ENCODE measurements around the gene ZAR1.

ZAR1 gene

DNA sequence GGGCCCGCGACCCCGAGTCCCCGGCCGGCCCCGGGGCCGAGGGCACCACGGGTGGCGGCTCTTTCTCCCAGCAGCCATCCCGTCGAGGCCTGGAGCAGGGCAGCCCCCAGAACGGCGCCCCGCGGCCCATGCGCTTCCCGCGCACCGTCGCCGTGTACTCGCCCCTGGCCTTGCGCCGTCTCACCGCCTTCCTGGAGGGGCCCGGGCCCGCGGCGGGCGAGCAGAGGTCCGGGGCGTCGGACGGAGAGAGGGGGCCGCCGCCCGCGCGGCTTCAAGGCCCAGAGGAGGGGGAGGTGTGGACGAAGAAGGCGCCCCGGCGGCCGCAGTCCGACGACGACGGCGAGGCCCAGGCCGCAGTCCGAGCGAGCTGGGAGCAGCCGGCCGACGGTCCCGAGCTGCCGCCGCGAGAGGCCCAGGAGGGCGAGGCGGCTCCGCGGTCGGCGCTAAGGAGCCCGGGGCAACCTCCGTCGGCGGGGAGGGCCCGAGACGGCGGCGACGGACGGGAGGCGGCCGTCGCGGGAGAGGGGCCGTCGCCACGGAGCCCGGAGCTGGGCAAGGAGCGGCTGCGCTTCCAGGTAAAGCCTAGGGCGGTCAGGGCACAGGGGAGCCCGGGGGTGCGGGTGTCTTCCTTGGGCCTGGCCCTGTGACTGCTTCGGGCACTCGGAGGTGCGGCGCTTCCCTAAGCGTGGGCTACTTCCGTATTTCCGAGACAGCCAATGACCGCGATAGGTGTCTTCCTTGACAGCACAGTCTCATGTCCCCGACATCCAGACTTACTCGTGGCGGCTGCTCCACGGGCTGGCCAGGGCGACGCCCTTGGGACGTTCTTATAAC, 845 bp downstream of the ZAR1 start:
- no peak for DNase-seq (ENCODE audit: low spot score)

DNA sequence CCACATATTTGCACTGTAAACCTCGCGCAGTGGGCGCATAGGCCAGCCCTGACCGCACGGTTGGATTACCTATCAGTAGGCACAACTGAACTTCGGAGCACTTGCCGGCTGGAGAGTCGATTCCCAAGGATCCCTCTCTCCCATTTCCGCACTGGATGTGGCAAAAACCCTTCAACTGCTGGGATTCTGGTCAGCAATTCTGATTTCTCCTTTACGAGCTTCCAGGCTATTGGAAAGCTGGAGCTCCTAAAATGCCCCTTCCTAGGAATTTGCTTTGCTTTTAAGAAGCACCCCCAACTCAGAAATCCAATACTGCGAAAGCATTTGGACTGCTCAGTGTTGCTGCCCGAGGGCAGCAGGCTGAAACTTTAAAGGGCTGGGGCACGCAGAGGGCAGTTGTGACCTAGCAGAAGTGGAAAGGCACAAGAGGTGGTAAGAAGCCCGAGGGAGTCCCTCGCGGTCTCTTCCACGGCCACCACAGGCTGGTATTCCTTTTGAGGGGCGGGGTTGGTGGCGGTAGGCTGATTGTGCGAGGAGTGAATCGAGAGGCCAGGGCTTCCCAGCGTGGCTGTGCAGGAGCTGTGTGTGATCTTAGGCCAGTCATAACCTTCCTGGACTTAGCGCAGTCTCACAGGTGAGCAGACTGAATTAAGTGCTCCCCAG, 1.6 kb downstream of the ZAR1 start:
- DNase-seq (ENCODE audit: low spot score): no peak

DNA sequence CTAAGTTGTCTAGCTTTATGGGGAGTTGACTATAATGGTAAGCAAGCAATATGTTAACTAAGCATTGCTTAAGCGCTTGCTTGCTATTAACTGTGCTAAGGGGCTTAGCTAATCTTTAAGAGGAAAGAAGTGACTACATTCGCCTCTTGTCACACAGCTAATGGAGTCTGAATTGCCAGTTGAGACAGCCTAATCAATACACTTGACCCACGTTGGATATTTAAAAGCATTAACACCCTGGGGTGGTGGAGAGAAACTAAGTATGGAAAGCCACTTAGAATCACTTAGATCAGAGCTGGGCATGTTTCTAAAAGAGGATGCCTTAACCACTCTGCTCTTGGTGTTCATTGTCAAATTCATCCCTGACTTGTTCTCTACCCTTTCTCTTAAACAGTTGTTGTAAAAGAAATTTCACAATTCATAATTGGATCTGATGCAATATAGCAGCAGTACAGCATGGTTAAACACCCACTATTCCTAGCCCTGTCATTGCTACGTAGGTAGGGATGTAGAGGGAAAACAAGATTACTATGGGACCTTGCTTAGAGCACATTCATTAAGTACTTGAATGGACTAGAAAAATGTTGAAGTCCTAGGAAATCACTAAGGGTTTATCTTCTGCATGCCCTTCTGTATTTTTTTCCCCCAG, 3.5 kb downstream of the ZAR1 start:
- DNase-seq (ENCODE audit: low spot score): no peak

DNA sequence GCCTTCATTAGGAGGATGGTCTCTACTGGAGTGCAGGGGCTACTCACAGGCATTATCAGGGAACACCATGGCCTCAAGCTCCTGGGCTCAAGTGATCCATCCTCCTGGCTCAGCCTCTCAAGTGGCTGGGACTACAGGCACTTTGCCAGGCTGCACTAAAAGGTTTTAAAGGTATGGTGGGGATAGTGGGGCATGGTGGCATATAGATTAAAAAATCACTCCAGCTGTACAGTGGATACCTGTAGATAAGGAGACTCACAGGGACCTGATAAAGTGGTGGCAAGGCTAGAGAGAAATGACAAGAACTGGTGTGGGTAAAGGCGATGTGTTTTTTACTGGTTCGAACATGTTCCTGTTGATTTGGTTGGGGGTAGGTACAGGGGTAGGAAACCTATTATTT, 5.9 kb downstream of the ZAR1 start:
- no peak for DNase-seq (ENCODE audit: low spot score)

DNA sequence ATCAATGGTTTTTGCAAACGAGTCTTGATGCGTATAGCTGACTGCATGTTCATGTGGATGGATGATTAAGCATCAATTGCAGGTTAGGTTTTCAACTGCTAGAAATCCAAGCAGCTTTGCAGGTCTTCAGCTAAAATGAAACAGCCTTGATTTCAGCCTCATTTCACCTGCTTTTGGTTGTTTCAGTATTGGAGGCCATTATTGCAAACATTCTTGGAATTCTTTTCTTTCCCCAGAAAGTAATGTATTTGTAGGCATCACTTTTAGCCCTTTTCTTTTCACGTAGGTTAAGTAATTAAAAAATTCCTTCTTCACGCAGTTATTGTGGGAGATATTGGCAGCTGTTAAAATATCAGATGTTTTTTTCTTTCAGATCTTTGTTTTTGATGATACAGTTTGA, 8.8 kb downstream of the ZAR1 start:
- no peak for DNase-seq (ENCODE audit: low spot score)

DNA sequence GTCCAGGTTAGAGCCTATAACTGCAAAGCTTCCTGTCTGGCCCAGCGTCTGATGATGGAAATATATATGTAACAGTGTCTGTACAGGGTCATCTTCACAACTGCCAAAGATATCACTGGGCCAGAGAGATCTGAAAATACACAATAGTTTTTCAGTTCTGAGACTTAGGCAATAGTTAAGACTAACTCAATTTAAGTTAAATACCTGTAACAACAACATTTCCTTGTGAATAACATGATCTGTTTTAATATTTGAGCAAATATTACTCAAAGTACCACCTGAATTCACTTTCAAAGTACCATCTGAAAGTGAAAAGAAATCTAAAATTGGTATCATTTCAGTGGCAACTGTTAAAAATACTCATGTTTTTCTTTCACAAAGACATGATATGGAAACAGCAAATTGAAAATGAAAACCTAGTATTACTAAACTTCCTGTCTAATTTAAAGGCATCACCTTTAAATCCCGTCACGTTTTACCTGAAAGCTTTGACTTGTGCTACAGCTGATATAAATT, 9.6 kb downstream of the ZAR1 start:
- DNase-seq (ENCODE audit: low spot score): no peak

DNA sequence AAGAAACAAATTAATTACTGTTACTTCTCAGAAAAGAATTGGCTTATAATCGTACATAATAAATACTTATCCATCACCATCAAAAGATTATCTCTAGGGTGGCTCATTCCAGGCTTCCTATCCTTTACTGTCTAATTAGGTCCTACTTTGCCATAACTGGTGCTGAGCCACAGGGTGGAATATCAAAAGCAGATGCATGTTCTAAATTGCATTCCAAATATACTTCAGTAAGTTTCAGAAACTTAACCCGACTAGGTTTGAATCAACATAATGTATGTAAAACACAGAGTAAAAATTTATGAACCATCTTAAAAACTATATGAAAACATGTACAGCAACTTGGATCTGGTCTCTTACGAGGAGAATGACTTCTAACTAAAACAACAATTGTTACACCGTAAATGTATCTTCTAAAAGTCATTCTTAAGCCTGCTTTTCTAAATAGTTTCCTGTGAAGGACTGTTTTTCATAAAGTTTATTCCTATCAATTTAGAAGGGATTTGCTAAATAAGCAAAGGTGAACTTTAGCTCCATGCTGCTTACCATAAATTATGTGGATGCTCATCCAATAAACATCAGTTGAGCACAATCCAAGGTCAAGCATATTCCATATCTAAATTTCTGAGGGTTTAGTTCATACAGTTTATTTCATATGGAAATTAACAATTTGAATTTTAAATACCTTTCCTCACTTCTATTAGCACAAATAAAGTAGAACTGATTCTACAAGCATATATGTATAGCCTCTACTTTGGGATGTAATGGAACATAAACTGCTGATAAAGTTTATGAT, 13.4 kb downstream of the ZAR1 start:
- DNase-seq (ENCODE audit: low spot score): no peak

DNA sequence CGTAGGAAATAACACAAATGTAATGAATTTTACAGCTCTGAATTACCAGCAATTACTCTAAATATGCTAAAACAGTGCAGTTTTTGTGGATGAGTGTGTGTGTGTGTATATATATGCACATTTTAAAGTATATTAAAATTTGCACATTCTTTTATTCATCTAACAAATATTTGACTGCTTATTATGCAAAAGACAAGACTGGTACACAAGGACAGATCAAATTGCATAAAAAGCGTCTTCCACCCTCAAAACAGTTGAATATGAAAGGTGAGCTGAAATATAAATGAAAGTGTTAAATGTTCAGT, 13.9 kb downstream of the ZAR1 start:
- no peak for DNase-seq (ENCODE audit: low spot score)

DNA sequence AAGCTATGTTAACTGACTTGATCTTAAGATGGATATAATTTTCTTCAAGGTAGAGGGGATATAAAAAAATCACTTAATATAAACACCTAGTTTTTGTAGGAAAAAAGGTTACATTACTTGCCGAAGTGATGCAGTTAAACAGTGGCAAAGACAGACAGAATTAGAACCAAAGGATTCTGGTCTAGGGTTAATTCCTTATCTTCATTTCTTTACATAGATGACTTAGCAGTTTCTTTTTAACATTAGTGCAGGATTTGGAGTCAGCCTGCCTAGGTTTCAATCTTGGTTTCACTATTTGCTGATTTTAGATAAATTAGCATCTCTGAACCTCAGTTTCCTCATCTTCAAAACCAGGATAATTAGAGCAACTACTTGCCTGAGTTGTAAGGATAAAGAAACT, 14.3 kb downstream of the ZAR1 start:
- no peak for DNase-seq (ENCODE audit: low spot score)

DNA sequence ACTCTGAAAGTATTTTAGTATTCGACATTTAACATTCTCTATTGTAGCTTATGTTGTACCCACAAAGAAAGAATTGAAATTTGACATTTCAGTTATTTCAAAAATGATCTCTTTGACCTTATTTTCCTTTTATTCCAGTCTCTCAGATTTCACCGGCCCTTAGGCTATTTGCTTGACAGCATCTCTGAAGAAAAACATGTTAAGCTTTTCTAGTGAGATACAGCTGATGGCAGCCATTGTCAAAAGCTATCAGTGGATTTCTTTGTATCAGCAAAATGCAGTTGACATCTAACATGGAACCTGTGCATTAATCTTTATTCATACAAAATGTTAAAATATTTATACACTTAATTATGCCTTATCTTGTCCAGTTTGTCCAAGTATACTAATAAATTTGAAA, 16.7 kb downstream of the ZAR1 start:
- DNase-seq (ENCODE audit: low spot score): no peak

DNA sequence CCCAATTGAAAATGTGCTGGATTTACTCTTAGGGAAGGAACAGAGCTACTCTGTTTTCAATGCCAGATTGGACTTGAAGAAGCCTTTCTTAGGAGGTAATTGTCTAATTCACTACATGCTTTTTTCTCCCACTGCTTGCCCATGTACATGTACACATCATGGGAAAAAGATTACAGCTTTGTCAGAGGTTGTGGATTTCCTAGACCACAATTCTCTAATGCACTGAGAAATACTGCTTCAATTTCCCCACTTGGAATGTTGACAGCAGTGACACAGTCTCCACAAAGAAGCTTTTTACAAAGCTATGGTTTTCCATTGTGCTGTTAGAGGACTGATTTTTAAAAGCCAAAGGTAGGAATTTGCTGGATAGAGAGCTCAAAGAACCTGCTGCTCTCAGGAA, 19.5 kb downstream of the ZAR1 start:
- DNase-seq (ENCODE audit: low spot score): no peak

DNA sequence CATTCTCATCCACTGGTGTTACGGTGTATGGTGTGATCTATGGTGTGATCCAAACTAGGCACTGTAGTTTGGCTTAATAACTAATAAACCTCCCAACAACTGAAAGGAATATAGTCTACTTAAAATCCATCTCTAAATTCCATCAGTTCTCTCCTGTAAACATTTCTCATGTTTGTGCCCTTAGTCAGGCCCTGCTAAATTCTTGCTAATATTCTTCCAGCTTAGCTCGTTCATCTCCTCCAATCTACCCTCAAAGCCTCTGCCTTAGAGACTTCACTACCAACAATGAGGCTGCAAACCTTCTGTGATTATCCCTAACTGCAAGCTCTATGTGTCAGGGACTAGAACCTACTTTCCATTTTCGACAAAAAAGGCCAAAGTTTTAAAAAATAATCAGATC, 28.1 kb downstream of the ZAR1 start:
- no peak for DNase-seq (ENCODE audit: low spot score)

DNA sequence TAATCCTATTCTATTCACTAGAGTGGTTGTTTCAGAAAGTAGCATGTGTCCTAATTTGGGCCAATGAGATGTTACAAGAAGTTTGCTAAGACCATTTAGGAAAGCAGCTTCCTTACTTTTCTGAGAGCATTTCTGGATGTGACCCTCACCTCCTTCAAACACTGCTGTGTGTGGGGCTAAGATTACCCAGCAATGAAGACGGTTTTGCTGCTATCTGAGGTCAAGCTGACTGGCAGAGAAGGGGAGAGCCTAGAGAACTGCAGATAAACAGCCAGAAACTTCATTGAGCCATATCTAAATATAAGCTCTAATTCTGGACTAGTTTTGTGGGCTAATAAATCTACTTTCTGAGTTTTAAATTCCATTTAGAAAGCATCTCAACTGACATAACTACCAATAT, 36.4 kb downstream of the ZAR1 start:
- no peak for DNase-seq (ENCODE audit: low spot score)

DNA sequence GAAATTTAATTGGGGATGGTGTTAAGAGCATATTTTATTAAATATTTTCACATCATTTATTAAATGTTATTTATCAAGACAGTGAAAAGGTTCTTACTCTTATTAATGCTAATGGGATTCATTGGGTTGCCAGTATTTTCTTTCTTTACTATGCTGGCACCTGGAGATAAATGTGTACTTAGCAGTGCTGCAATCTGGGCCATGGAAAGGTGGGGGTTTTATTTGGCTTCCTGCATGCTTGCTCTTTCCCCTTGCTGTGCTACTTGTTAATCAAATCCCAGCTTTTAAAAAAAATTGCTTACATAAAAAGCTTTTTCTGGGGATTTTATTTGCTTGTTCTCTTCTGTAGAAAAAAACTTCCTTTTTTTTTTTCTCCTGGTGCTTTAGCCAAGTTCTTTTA, 48.3 kb downstream of the ZAR1 start:
- no peak for DNase-seq (ENCODE audit: low spot score)

DNA sequence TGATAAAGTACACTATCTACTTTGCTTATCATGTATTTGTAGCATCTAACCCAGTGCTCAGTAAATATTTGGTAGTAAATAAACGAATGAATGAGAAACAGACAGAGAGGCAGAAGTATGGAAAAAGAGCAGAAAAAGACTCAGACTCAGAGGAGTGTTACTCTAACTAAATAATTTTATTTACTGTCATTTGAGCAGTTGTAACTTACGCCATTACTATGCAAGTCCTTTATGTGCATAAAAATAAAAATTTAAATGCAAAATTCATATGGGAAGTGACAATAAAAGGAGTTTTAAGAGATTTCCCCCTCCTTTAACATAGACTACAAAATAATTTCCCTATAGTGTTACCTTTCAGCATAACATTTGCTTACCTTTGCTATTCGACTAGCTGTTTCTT, 49.5 kb downstream of the ZAR1 start:
- no peak for DNase-seq (ENCODE audit: low spot score)

DNA sequence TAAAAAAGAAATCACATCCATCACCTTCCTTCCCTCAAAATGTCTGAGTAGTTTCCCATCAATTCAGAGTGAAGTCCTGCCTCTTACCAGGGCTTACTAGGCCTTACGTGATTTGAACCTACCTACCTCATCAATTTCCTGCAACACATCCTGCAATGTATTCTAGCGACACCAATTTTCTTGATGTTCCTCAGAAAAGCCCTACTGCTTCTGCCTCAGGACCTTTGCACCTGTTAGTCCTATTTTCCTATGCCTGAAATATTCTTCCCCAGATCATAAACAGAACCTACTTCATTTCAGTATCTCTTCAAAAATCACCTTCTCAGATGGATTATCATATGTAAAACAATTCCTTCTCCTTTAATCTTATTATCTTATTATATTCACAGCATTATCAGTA, 52.8 kb downstream of the ZAR1 start:
- DNase-seq (ENCODE audit: low spot score): no peak

DNA sequence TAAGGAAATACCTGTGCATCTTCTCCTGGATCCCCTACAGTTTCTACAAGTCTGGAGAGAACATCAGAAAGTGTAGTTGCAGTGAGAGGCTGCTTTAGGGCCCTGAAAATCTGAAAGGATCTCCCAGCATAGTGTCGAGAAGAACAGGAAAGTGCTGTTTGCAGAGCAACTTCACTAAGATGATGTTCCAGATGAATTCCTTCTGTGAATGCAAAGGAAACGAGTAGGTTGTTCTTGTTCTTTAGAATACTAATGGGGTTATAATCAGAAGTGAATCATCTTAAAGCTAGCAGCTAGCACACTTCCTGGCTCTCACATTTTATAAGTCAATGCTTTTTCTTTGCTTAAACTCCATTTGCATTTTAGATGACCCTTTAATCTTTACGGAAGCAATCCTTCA, 53.7 kb downstream of the ZAR1 start:
- no peak for DNase-seq (ENCODE audit: low spot score)
